Esophagus muscularis mucosa (tissue), 3 donors: ENCODE data around the gene CDK19.

Source experiments
- CTCF ChIP-seq, 3 experiments: fragments of 200-600 bp in 2 of 3; fragments of 450-650 bp in 1 of 3; sonication (generic) in 2 of 3; IDR thresholded peaks; one replicate each; pipeline ENCODE4 v1.5.1; 2017 to 2019; ENCODE audit warnings: antibody characterized with exemption in 3 of 3, mild to moderate bottlenecking in 2 of 3, moderate library complexity in 1 of 3
- POLR2A ChIP-seq: fragments of 450-650 bp; IDR thresholded peaks from one replicate; pipeline ENCODE4 v1.6.1; 2017; ENCODE audit warnings: antibody characterized with exemption, moderate library complexity, mild to moderate bottlenecking, low read depth
- POLR2AphosphoS5 ChIP-seq, 2 donors: sonication (generic); formaldehyde crosslinking; IDR thresholded peaks; one replicate each; pipeline ENCODE4 v1.6.1; 2017; ENCODE audit warnings: antibody characterized with exemption in 2 of 2

- no peak for TF ChIP-seq POLR2A
- TF ChIP-seq CTCF (IDR thresholded peaks at IDR 0.05): no peak
- TF ChIP-seq POLR2AphosphoS5 (IDR thresholded peaks at IDR 0.05): no peak
Measured at GRCh38 chr6:110574817-110575216, 240.5 kb downstream of the CDK19 start.
